ENCODE data around the gene WNT1. TPM values are rescaled to one million over a fixed set of nuclear protein-coding genes. Genes with fewer than 3 reads are reported as not detected.

Gene WNT1
- total RNA-seq, 1 experiment from 2014 or later: not detected

GRCh38 chr12:49019120-49019430, 41.0 kb downstream of the WNT1 start:
- no peak overlapping the region for H2BK12ac ChIP-seq (ENCODE audit: insufficient read length, low read depth, low read length)
- no peak overlapping the region for H2AK5ac ChIP-seq (ENCODE audit: insufficient read length, low read length)
- H3K4me3 Mint-ChIP-seq: peak overlapping the region; percentile 89 to 93
- no peak for DNase-seq
- H3K4me1 Mint-ChIP-seq: peaks cover 15% of the 10 kb centered on the region in 2 experiments
- H3K23ac ChIP-seq (ENCODE audit: insufficient read length, low read depth, low read length): no peak overlapping the region
- peaks cover 10 to 34% (median 29%) of the 10 kb centered on the region in 3 experiments for H3K36me3 Mint-ChIP-seq (ENCODE audit: insufficient read depth in 1 of 3, low read depth in 3 of 3)
- H3K9ac ChIP-seq (ENCODE audit: extremely low read depth, insufficient read length, low read length): peak overlapping the region; percentile 97
- H3K23me2 ChIP-seq (ENCODE audit: insufficient read length, low read depth, low read length, poor library complexity, severe bottlenecking): peaks cover 9% of the 10 kb centered on the region
- H3K4me1 ChIP-seq (ENCODE audit: insufficient read depth, low read length): no peaks in the 10 kb centered on the region
- peak overlapping the region; percentile 85 for H3K18ac ChIP-seq (ENCODE audit: insufficient read length, low read depth, low read length)
- H3K4ac ChIP-seq (ENCODE audit: low read depth, low read length): no peak overlapping the region; the same call in 1 of the 2 replicates
- no peak for TF ChIP-seq CTCF (conservative IDR thresholded peaks at IDR 0.05)
- H3K4me2 ChIP-seq (ENCODE audit: insufficient read depth, insufficient read length, low read length): peak overlapping the region; percentile 91
- peak overlapping the region; percentile 53 for H4K8ac ChIP-seq (replicated peaks; ENCODE audit: insufficient read length, low read depth, low read length)
- peak overlapping the region; percentile 64; the same call in 1 of the 2 replicates for H3K14ac ChIP-seq (ENCODE audit: insufficient read depth, low read length)
- peaks cover 3% of the 10 kb centered on the region for H3K79me1 ChIP-seq (ENCODE audit: insufficient read depth, low read depth, low read length, poor library complexity, severe bottlenecking)
- H2BK5ac ChIP-seq (ENCODE audit: insufficient read length, low read length): no peak overlapping the region
- H3K9me3 Mint-ChIP-seq: no peaks in the 10 kb centered on the region
- no peak overlapping the region for H2BK15ac ChIP-seq (ENCODE audit: low read depth, low read length)
- peak overlapping the region; percentile 91 for H3K27ac ChIP-seq (ENCODE audit: insufficient read length, low read depth, low read length)
- H3K56ac ChIP-seq (ENCODE audit: insufficient read length, low read depth, low read length): no peak overlapping the region
- no peaks in the 10 kb centered on the region for H3K9me3 ChIP-seq (ENCODE audit: control insufficient read depth, low read depth, low read length)
- no peaks in the 10 kb centered on the region for H3K79me2 ChIP-seq (ENCODE audit: insufficient read depth, low read length)
- no peaks in the 10 kb centered on the region for H3K27me3 ChIP-seq (ENCODE audit: insufficient read depth, low read length)
- no peaks in the 10 kb centered on the region for H4K20me1 ChIP-seq (ENCODE audit: control insufficient read depth, insufficient read depth, insufficient read length)
- no CpG with 5 or more reads among the region's 8 CpGs for WGBS (ENCODE audit: extremely low coverage, insufficient read length, low lambda C conversion rate)
- peak overlapping the region; percentile 98 to 99 (median 99) for H3K27ac Mint-ChIP-seq
- no peaks in the 10 kb centered on the region; the same call in 1 of the 2 replicates for H3K27me3 Mint-ChIP-seq (ENCODE audit: low read depth)
- no peak overlapping the region for H2BK20ac ChIP-seq (ENCODE audit: low read depth, low read length, poor library complexity, severe bottlenecking)
- H2BK120ac ChIP-seq (ENCODE audit: low read depth, low read length, poor library complexity, severe bottlenecking): peak overlapping the region; percentile 78
- no peak overlapping the region for H4K91ac ChIP-seq (ENCODE audit: insufficient read length, low read depth, low read length)
- H4K5ac ChIP-seq (ENCODE audit: insufficient read length, low read depth, low read length): peak overlapping the region; percentile 93
- H3T11ph ChIP-seq (ENCODE audit: low read length): no peak overlapping the region
- no peak overlapping the region for H2AFZ ChIP-seq (ENCODE audit: low read length)

Data from H9 (cell line).